ENCODE results near the gene BARX2. TPM values are rescaled to one million over a fixed set of nuclear protein-coding genes. Genes with fewer than 3 reads are reported as not detected.

The BARX2 gene
- total RNA-seq, 2 donors from 2014 or later, result not detected

DNA sequence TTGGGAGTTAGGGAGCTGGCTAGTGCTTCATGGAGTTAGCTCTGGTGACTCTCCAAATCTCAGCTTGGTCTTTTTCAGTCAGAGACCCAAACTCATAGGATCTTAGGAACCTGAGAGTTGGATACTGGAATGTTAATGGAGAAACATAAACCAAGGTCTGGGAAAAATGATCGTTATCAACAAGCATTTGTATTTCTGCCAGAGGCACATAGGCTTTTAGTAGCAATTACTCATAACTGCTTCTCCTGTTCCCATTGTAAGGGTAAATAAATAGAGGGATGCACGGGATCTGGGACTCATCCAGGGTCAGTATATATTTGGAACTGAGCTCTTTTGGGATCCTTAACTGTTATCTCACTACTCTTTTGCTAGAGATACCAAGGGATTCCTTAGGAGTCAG, 4.8 kb downstream of the BARX2 start:
- H3K36me3 Mint-ChIP-seq (ENCODE audit: low read depth), result peaks cover 3% of the 10 kb centered on the region
- H3K4me1 Mint-ChIP-seq, result peaks cover 3% of the 10 kb centered on the region
- DNase-seq (no peak), ATAC-seq (no peak)
- no peaks in the 10 kb centered on the region for H3K9me3 ChIP-seq (ENCODE audit: control insufficient read depth, low read length, poor library complexity, severe bottlenecking)
- H3K4me3 Mint-ChIP-seq, result no peak overlapping the region
- peaks cover 79% of the 10 kb centered on the region for H3K27me3 Mint-ChIP-seq
- H3K27ac Mint-ChIP-seq, result no peak overlapping the region

DNA sequence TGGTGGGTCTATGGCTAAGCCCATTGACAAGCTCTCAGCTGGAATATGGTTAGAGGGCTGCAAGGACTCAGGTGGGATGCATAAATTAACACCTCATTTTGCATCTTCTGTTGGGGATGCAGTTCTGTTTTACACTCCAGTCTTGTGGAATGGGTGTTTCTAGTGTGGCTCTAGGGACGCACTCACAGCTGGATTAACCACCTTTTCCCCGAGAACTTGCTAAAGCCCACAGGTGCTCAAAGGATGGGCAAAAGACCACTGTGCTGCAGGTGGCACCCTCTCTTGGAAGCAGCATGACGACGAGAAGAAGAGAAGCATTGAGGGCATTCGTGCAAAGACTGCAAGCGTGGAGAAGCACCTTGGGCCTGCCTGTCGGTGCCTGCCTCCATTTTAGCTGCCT, 6.9 kb downstream of the BARX2 start:
- Mint-ChIP-seq H3K27me3 (peaks cover 81% of the 10 kb centered on the region), H3K36me3 (ENCODE audit: low read depth) (peaks cover 3% of the 10 kb centered on the region), H3K4me1 (no peaks in the 10 kb centered on the region), H3K27ac (no peak overlapping the region), H3K4me3 (no peak overlapping the region)
- ATAC-seq, result no peak
- no peak for DNase-seq
- H3K9me3 ChIP-seq (ENCODE audit: control insufficient read depth, low read length, poor library complexity, severe bottlenecking), result no peaks in the 10 kb centered on the region

DNA sequence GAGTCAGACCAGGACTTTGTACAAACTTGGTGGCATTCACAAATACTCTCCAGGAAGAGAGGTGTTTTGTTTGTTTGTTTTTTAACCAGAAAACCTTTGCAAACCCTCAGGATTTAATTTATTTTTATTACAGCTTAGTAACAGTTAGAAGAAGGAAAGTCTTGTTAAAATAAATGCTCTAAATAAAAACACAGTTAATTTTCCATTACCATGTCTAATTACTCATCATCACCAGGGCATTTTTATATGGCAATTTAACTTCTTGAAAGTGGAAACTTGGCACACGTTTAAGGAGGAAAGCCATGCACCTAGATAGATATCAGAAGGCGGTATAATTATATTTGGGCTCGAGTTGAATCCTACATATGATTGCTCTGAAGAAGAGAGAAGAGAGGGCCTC, 7.4 kb downstream of the BARX2 start:
- peaks cover 79% of the 10 kb centered on the region for H3K27me3 Mint-ChIP-seq

DNA sequence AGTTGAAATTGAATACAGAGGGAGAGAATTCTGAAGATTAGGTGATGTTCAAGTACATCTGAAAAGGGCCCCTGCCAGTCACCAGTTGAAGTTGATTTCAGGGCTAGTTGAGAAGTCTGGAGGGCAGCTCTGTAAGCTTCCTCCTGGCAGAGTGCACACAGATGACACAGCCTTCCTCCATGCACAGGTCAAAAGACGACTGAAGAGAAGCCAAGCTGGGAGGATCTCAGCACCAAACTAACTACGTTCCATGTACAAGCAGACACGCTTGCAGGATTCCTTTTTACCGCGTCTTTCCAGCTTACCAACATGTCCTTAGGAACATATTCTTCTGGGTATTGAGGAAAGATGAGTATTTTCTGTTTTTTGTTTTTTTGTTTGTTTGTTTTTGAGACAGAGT, 7.9 kb downstream of the BARX2 start:
- no peak overlapping the region for H3K4me3 Mint-ChIP-seq
- H3K27me3 Mint-ChIP-seq, result peaks cover 81% of the 10 kb centered on the region

More for the DNA sequence above, 7.4 kb downstream of the BARX2 start:
- no peak for ATAC-seq
- no peak for DNase-seq
- H3K4me1 Mint-ChIP-seq, result no peaks in the 10 kb centered on the region
- H3K27ac Mint-ChIP-seq, result no peak overlapping the region
- peaks cover 3% of the 10 kb centered on the region for H3K36me3 Mint-ChIP-seq (ENCODE audit: low read depth)
- no peaks in the 10 kb centered on the region for H3K9me3 ChIP-seq (ENCODE audit: control insufficient read depth, low read length, poor library complexity, severe bottlenecking)
- no peak overlapping the region for H3K4me3 Mint-ChIP-seq

DNA sequence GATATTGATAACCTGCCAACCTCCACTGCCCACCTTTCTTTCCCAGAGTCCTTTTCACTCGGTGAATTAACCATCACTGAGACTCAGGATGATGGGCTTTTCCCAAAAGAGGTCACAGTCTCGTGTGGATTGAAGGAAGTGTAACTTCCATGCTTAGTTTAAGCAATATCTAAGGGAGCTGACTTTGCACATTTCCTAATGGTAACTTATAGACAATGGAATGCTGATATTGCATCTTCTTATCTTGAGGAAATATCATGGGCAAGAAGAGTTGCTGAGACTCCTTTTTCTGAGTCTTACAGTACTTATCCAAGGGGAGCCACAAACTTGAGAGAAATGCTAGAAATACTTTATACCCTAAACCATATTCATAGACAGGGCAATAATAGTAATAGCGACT, 8.8 kb downstream of the BARX2 start:
- no peaks in the 10 kb centered on the region for H3K4me1 Mint-ChIP-seq
- H3K4me3 Mint-ChIP-seq, result no peak overlapping the region
- no peak overlapping the region for H3K27ac Mint-ChIP-seq
- H3K27me3 Mint-ChIP-seq, result peaks cover 77% of the 10 kb centered on the region
- H3K36me3 Mint-ChIP-seq (ENCODE audit: low read depth), result peaks cover 3% of the 10 kb centered on the region
- H3K9me3 ChIP-seq (ENCODE audit: control insufficient read depth, low read length, poor library complexity, severe bottlenecking), result no peaks in the 10 kb centered on the region
- DNase-seq (no peak), ATAC-seq (no peak)

More for the DNA sequence above, 7.9 kb downstream of the BARX2 start:
- DNase-seq, result no peak
- no peaks in the 10 kb centered on the region for H3K9me3 ChIP-seq (ENCODE audit: control insufficient read depth, low read length, poor library complexity, severe bottlenecking)
- Mint-ChIP-seq H3K27ac (no peak overlapping the region), H3K4me1 (no peaks in the 10 kb centered on the region), H3K36me3 (ENCODE audit: low read depth) (peaks cover 3% of the 10 kb centered on the region)
- ATAC-seq, result no peak

DNA sequence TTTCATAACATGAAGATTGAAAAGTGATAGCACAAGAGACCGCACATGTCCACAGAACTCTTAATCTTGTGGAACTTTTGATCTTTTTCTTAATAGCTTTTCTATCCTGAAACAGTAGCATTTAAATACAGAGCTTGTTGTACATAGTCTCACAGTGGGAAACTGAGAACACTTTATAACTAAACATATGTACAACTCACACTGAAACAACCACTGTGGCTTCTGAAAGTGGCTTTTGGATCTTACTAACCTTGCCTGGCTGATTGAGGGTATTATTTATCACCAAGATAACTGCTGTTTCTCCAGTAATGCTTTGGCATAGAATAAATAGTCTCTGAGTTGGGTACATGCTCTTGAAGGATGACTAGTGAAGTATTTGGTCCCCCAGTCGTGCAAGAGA, 10.2 kb downstream of the BARX2 start:
- H3K4me3 Mint-ChIP-seq, result no peak overlapping the region
- H3K27ac Mint-ChIP-seq, result no peak overlapping the region
- H3K9me3 ChIP-seq (ENCODE audit: control insufficient read depth, low read length, poor library complexity, severe bottlenecking), result no peaks in the 10 kb centered on the region
- no peak for ATAC-seq
- no peak for DNase-seq
- H3K36me3 Mint-ChIP-seq (ENCODE audit: low read depth), result peaks cover 3% of the 10 kb centered on the region
- H3K4me1 Mint-ChIP-seq, result no peaks in the 10 kb centered on the region
- H3K27me3 Mint-ChIP-seq, result peaks cover 72% of the 10 kb centered on the region

- ATAC-seq, result no peak
- H3K36me3 Mint-ChIP-seq (ENCODE audit: low read depth), result no peaks in the 10 kb centered on the region
- no peak for DNase-seq
- peaks cover 66% of the 10 kb centered on the region for H3K27me3 Mint-ChIP-seq
- no peak overlapping the region for H3K4me3 Mint-ChIP-seq
- no peak overlapping the region for H3K27ac Mint-ChIP-seq
- no peaks in the 10 kb centered on the region for H3K9me3 ChIP-seq (ENCODE audit: control insufficient read depth, low read length, poor library complexity, severe bottlenecking)
- no peaks in the 10 kb centered on the region for H3K4me1 Mint-ChIP-seq
Observed at GRCh38 chr11:129386795-129387397, 11.2 kb downstream of the BARX2 start.

DNA sequence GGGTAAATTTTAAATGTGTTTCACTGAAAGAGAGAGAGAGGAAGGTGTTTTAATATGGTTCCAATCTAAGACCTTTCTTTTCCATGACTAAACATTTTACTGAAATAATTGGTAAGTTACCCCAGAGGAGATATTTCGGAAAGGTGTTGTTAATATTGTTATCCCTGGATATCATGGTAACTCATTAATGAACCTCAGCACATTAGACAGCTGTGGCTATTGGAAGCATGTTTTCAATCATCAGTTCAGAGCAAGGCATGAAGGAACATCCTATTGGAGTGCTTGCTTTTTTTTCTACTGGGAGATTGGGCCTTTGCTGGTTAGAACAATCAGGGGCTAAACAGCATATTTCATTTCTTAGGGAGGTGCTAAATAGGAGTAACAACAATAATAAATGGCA, 11.8 kb downstream of the BARX2 start:
- Mint-ChIP-seq H3K4me1 (no peaks in the 10 kb centered on the region), H3K4me3 (no peak overlapping the region), H3K27me3 (peaks cover 70% of the 10 kb centered on the region), H3K36me3 (ENCODE audit: low read depth) (no peaks in the 10 kb centered on the region), H3K27ac (no peak overlapping the region)
- H3K9me3 ChIP-seq (ENCODE audit: control insufficient read depth, low read length, poor library complexity, severe bottlenecking), result no peaks in the 10 kb centered on the region
- ATAC-seq, result no peak
- no peak for DNase-seq

- no peaks in the 10 kb centered on the region for H3K9me3 ChIP-seq (ENCODE audit: control insufficient read depth, low read length, poor library complexity, severe bottlenecking)
- ATAC-seq, result no peak
- Mint-ChIP-seq H3K27me3 (peaks cover 57% of the 10 kb centered on the region), H3K4me3 (no peak overlapping the region), H3K36me3 (ENCODE audit: low read depth) (no peaks in the 10 kb centered on the region), H3K4me1 (no peaks in the 10 kb centered on the region), H3K27ac (no peak overlapping the region)
- no peak for DNase-seq
Observed at GRCh38 chr11:129388824-129389223, 13.2 kb downstream of the BARX2 start.

DNA sequence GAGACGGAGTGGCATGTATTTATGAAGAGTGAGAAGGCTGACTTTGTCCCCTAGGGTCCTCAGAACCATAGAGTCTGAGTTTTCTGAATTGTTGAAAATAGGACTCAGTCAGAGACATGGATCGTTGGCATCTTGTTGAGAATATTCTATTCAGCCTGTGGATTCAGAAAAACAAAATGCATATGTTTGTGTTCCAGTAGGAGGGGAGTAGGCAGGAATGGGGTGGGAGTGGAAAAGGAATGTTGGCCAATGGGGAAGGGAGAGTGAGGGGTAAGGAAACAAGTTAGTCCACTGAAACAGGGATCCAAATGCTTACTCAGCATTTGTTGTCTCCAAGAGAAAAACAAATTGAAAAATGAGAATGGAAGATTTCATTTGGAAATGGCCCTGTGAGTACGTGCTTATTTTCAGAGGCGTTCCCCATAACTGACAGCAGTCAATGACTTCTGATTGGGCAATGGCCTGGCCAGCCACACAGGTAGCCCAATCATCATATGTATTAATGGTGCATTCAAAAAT, 14.7 kb downstream of the BARX2 start:
- no peaks in the 10 kb centered on the region for H3K4me1 Mint-ChIP-seq
- H3K27ac Mint-ChIP-seq, result no peak overlapping the region
- no peaks in the 10 kb centered on the region for H3K9me3 ChIP-seq (ENCODE audit: control insufficient read depth, low read length, poor library complexity, severe bottlenecking)
- DNase-seq (no peak), ATAC-seq (no peak)
- no peaks in the 10 kb centered on the region for H3K36me3 Mint-ChIP-seq (ENCODE audit: low read depth)
- H3K27me3 Mint-ChIP-seq, result peaks cover 52% of the 10 kb centered on the region
- no peak overlapping the region for H3K4me3 Mint-ChIP-seq

- Mint-ChIP-seq H3K27me3 (peaks cover 55% of the 10 kb centered on the region), H3K36me3 (ENCODE audit: low read depth) (no peaks in the 10 kb centered on the region), H3K4me3 (no peak overlapping the region), H3K4me1 (no peaks in the 10 kb centered on the region), H3K27ac (no peak overlapping the region)
- H3K9me3 ChIP-seq (ENCODE audit: control insufficient read depth, low read length, poor library complexity, severe bottlenecking), result no peaks in the 10 kb centered on the region
- ATAC-seq, result no peak
- no peak for DNase-seq
Observed at GRCh38 chr11:129391360-129391759, 15.7 kb downstream of the BARX2 start.

GRCh38 chr11:129391821-129392220, 16.2 kb downstream of the BARX2 start:
- ATAC-seq, result no peak
- no peak for DNase-seq
- Mint-ChIP-seq H3K4me3 (no peak overlapping the region), H3K4me1 (no peaks in the 10 kb centered on the region), H3K27ac (no peak overlapping the region), H3K36me3 (ENCODE audit: low read depth) (no peaks in the 10 kb centered on the region), H3K27me3 (peaks cover 53% of the 10 kb centered on the region)
- H3K9me3 ChIP-seq (ENCODE audit: control insufficient read depth, low read length, poor library complexity, severe bottlenecking), result no peaks in the 10 kb centered on the region

GRCh38 chr11:129392995-129393394, 17.3 kb downstream of the BARX2 start:
- Mint-ChIP-seq H3K4me1 (no peaks in the 10 kb centered on the region), H3K27me3 (peaks cover 44% of the 10 kb centered on the region), H3K27ac (no peak overlapping the region), H3K4me3 (no peak overlapping the region), H3K36me3 (ENCODE audit: low read depth) (no peaks in the 10 kb centered on the region)
- H3K9me3 ChIP-seq (ENCODE audit: control insufficient read depth, low read length, poor library complexity, severe bottlenecking), result no peaks in the 10 kb centered on the region
- DNase-seq (no peak), ATAC-seq (no peak)

DNA sequence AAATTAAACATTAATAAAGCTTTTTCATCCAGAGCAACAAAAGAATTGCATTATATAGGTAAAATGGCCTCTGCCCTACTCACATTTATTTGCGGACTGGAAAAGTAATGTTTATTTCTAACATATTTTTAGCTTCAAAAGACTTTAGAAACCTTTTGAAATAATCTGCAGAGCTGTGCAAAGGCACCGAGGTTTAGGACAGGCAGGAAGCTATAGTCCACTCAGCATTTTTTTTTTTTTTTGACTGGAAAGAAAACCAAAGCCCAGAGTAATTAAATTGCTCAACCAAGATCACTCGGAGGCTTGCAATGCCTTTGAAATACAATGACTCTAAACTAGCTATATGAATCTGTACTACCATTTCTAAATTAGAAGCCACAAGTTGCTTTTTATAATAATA, 19.1 kb downstream of the BARX2 start:
- H3K4me1 Mint-ChIP-seq, result no peaks in the 10 kb centered on the region
- no peaks in the 10 kb centered on the region for H3K9me3 ChIP-seq (ENCODE audit: control insufficient read depth, low read length, poor library complexity, severe bottlenecking)
- peaks cover 44% of the 10 kb centered on the region for H3K27me3 Mint-ChIP-seq
- H3K36me3 Mint-ChIP-seq (ENCODE audit: low read depth), result no peaks in the 10 kb centered on the region
- DNase-seq (no peak), ATAC-seq (no peak)
- H3K4me3 Mint-ChIP-seq, result no peak overlapping the region
- H3K27ac Mint-ChIP-seq, result no peak overlapping the region

Data from T-helper 17 cell (primary cell).